HG02973 (cell line): Measurements from ENCODE around the gene MANEA.
"Not testable (repeated sequence)": the region's sequence is repeated elsewhere in the genome, so short reads cannot be mapped to it uniquely, and the experiment has no call there.

Experiments used
- ATAC-seq: cut with Tn5 transposase; IDR thresholded peaks from one replicate; pipeline ENCODE4 v1.9.1; 2021; ENCODE audit warnings: moderate library complexity; ENCODE audit not compliant: unreplicated experiment

Gene MANEA

DNA sequence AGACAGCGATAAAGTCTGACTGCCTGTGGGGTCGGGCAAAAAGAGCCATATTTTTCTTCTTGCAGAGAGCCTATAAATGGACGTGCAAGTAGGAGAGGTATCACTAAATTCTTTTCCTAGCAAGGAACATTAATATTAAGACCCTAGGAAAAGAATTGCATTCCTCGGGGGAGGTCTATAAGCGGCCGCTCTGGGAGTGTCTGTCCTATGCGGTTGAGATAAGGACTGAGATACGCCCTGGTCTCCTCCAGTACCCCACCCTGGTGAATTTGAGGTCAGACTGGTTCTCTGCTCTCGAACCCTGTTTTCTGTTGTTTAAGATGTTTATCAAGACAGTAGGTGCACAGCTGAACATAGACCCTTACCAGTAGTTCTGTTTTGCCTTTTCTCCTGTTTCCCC is 6.9 kb downstream of the MANEA start:
- not testable (repeated sequence) for ATAC-seq

DNA sequence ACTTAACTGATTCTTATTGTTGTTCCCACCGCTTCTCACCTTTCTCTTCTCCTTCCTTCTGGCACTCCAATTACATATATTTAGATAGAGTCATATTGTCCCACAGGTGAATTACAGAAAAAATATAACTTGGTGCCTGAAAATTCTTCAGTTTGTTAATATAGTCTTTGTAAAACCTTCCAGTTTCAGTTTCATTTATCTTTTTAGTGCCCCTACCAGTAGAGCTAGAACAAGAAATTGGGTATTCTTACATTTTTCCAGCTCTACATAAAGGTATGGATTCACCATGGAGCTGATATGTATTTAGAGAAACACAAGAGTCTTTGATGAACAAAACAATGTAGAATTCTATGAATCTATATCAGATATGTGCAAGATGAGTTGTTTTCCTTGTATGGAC is 10.7 kb downstream of the MANEA start:
- ATAC-seq: peak; percentile 54

DNA sequence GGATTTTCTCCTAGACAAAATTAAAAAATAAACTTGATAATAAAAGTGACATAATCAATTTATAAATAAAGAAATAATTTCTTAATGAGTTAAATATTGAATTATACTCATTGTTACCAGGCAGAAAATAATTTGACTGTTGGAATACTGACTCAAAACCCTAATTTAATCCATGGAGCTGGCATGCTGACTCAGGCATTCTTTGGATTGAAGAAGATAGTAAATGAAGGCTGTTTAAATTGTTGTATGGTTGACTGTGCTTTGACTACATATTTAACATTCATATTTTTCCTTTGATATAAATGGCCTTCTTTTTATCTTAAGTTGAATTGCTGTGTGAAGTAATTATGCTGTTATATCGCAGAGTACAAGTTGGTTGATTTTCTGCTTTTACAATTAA is 11.7 kb downstream of the MANEA start:
- ATAC-seq: no peak

DNA sequence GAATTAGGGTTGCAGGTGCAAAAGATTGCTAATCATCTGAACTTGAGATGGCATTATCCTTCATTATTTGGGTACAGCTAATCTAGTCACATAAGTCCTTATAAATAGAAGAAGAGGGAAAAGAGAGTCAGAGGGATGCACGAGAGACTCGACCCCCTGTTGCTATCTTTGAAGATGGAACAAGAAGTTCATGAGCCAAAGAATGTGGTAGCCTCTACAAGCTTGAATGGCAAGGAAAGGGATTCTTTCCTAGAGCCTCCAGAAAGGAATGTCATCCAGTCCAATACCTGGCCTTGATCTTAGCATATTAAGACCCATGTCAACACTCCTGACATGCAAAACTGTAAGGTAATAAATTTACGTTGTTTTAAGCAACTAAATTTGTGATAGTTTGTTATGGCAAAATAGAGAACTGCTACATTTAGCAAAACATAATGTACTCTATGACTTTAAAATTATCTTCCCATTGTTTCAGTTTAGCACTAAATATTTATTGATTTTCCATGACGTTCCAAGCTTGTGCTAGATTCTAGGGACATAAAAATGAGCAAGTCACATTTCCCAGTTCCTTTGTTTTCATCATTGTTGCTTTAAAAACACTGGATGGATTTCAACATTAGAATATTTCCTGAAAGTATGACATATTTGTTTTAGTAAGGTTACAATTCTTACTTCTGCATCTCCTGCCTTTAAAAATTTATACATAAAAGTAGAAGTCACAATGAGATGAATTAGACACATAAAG is 12.7 kb downstream of the MANEA start:
- no peak for ATAC-seq

DNA sequence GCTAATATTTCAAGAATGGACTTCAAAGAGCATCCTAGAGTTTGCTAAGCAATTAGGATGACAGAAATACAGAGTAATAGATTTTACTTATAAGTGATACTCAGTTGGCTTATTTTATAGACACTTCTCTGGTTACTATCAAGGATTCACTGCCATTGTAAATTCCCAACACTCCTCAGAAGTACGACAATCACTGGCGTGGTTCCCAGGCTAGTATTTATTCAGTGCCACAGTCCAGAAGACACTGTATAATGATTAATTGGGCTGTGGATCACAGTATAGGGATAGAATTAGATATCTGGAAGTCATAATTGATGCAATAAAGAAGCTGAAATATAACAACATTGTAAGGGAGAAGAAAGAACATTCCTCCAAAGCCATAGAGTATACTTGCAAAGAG is 15.7 kb downstream of the MANEA start:
- no peak for ATAC-seq

DNA sequence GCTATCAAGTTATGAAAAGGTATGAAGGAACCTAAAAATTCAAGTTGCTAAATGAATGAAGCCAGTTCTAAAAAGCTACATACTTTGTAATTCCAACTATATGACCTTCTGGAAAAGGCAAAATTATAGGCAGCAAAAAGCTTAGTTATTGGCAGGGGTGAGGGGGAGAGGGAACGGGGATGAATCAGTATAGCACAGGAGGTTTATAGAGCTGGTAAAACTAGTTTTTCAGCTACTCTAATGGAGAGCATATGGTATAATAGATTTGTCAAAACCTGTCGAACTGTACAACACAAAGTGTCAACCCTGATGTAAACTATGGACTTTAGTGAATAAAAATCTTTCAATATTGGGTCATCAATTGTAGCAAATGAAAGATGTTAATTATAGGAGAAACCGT is 18.7 kb downstream of the MANEA start:
- no peak for ATAC-seq

DNA sequence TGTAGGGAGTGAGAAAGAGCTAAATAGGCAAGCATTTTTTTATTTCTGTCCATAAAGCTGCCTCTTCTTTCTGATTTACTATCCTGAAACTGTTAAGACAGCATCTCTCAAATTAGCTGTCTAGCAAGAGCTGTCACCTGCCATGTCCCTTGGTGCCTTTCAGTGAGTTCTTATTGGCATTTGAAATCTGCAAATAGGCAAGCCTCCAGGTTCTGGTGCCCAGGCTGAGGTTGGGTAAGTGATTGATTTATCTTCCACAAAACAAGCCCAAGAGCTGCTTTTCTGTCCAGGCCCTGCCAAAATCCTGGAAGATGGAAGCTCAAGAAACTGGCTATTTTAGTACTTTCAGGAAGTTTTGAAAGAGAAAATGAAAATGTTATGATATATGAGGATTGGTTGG is 22.4 kb downstream of the MANEA start:
- ATAC-seq: no peak

DNA sequence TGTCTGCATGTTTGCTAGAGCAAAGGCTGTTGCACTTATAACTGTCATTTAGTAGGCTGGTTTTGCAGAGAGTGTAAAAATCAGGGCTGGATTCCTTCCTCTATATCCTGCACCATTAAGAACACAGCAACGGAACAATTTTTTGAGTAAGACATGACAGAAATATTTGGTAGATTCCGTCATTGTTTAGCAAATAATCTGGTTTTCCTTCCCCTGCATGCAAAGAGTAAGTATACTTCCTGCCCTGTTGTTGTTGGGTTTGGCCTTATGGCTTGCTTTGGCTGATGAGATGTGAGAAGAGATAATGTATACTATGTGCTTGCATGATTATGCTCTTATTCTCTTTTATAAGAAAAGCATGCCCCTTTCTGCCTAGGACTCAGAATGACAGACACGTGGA is 23.8 kb downstream of the MANEA start:
- no peak for ATAC-seq

DNA sequence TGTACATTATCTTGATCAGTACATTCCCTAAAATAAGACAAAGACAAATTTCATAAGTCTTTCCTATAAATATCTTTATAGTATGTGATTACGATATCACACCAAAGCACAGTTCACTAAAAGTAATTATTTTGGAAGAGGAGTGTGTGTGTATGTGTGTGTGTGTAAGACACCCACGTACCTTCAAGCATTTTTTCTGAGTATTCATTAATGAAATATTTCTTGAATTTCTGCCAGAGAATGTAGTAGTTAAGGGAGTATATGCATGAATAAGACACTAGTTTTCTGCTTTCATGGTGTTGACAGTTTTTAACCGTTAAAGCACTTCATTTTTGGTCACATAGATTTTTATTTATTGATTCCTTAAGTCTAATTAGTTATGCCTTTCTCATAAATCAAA is 36.8 kb downstream of the MANEA start:
- no peak for ATAC-seq

DNA sequence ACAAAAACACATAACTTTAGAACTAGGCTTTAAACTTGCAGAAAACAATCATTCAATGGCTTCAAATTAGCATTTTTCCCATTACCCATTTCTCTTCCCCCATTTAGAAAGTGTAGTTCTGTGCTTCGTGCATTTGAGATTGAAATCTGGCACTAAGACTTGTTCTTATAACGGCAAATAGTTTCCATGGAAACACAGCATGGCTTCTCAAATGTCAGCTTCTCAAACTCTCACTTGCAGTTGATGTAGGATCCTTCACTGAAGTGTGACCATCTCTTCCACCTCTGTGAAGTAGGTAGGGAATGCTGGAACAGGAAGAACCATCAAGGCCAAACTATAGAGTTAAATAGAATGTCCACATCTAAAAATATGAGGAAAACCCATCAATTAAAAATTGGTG is 52.2 kb downstream of the MANEA start:
- ATAC-seq: no peak

DNA sequence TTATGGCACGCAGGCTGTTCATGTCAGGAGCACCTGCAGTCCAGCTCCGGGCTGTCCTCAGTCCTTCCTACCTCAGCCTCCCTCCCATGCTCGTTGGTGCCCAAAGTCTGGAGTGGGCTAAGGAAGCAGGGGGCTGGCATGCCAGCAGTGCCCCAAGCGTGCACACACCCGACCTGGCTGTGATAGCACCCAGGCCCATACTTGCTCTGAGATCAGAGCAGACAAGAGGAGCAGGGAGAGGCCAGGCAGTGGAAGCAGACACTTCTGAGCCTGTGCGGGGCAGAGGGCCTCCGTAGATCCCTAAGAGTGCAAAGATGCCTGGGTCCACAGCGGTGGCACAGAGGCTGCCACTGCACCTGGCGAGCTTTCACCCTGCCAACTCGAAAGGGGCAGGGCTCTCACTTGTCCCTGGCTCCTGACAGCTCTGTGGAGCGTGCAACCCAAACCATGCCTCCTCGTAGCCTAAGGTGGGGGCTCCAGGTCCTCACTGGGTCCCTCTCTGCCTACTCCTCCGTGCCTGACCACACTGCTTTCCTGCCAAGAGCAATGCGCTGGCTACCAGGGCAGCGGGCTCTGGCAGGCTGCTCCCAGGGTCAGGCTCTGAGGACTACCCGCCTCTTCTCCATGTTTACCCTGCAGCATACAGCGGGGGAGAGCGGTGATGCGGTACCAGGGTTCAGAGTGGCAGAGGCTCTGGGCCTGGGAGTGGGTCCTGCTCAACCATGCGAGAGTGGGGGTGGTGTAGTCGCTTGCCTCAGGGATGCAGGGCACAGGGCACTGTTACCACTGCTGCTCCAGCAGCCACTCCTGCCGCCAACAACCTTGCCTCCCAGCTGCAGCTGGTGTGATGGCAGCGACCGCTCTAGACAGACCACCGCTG is 59.5 kb downstream of the MANEA start:
- ATAC-seq: no peak

DNA sequence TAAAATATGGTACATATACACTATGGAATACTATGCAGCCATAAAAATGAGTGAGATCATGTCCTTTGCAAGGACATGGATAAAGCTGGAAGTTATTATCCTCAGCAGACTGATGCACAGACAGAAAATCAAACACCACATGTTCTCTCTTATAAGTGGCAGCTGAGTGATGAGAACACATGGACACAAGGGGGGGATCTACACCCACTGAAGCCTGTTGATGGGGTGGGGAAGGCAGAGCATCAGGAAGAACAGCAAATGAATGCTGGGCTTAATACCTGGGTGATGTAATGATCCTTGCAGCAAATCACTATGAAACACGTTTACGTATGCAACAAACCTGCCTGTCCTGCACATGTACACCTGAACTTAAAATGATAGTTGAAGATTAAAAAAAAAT is 71.3 kb downstream of the MANEA start:
- no peak for ATAC-seq

DNA sequence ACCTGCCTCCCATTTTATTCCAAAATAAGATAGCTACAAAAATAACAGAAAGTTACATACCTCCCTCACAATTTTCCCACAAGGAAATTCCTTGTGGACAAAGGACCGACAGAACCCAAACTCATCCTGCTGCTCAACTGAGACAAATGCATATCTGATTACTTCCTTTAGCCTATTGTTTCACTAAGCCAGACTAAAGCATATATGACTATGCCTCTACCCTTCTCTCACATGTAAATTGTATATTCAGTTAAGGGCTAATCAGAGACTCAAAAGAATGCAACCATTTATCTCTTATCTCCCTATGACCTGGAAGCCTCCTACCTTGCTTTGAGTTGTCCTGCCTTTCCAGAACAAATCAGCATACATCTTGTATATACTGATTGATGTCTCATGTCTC is 72.1 kb downstream of the MANEA start:
- no peak for ATAC-seq

DNA sequence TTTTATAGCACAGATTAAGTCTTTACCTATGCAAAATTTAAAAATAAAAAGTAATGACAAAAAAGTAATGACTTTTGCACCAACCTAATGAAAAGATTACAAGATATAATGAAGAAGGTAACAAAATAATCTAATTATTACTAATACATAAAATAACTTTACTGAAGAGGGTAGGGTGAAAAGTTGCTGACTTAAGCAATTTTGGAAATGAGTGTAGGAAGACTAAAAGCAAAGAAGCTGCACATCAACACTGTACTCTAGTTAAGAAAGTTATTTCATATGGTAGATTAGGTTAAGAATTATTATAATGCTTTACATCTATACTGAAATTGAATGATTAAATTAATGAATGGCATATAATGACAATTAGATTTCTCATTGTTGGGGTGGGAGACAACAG is 76.8 kb downstream of the MANEA start:
- ATAC-seq: no peak

DNA sequence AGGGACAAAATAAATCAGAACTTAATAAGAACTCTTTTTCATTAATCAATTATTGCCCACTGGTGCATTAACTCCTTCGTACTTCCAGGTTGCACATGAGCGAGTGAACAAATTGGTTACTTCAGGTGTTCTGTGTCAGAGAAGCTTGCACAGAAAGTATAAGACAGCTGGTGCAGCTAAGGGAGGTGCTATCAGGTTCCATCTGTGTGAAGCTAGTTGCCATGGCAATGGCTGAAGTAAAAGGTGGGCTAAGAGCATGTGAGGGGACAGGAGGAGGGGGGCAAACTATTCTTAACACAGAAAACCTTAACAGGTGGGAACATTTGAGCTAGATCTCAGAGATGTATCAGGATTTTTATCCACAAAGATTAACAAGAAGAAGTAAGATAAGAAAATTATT is 81.6 kb downstream of the MANEA start:
- ATAC-seq: no peak
